HL-60 (cell line): ENCODE data around the gene ACVR2A.

Source experiments
- TF ChIP-seq, protein P1 (sequence below): IDR thresholded peaks from one replicate; pipeline ENCODE4 v1.5.1; 2011; ENCODE audit warnings: low read length, control low read depth, inconsistent platforms; ENCODE audit not compliant: insufficient read depth
- TF ChIP-seq, protein P2 (sequence below): IDR thresholded peaks from 2 replicates; pipeline ENCODE4 v1.6.1; 2012; ENCODE audit warnings: low read depth; ENCODE audit not compliant: insufficient replicate concordance

DNA sequence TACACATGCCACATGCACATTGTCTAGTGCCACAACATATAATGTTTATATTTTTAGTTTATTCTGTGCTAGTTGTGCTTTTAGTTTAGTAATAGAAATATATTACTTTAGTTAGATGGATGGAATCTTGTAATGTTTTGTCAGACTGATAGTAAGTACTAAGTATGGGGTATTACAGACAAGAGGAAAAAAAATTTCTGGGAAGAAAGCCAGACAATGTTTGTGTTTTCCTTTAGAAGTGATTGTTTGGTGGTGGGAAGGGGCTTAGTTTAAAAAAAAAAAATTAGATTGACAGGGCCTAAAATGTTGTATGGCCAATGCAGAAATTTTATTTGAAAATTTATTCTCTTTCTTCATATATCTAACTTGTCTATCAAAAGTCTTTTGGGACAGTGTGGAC is 37.8 kb downstream of the ACVR2A start:
- TF ChIP-seq, protein P1, sequence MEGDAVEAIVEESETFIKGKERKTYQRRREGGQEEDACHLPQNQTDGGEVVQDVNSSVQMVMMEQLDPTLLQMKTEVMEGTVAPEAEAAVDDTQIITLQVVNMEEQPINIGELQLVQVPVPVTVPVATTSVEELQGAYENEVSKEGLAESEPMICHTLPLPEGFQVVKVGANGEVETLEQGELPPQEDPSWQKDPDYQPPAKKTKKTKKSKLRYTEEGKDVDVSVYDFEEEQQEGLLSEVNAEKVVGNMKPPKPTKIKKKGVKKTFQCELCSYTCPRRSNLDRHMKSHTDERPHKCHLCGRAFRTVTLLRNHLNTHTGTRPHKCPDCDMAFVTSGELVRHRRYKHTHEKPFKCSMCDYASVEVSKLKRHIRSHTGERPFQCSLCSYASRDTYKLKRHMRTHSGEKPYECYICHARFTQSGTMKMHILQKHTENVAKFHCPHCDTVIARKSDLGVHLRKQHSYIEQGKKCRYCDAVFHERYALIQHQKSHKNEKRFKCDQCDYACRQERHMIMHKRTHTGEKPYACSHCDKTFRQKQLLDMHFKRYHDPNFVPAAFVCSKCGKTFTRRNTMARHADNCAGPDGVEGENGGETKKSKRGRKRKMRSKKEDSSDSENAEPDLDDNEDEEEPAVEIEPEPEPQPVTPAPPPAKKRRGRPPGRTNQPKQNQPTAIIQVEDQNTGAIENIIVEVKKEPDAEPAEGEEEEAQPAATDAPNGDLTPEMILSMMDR = no peak
- TF ChIP-seq, protein P2, sequence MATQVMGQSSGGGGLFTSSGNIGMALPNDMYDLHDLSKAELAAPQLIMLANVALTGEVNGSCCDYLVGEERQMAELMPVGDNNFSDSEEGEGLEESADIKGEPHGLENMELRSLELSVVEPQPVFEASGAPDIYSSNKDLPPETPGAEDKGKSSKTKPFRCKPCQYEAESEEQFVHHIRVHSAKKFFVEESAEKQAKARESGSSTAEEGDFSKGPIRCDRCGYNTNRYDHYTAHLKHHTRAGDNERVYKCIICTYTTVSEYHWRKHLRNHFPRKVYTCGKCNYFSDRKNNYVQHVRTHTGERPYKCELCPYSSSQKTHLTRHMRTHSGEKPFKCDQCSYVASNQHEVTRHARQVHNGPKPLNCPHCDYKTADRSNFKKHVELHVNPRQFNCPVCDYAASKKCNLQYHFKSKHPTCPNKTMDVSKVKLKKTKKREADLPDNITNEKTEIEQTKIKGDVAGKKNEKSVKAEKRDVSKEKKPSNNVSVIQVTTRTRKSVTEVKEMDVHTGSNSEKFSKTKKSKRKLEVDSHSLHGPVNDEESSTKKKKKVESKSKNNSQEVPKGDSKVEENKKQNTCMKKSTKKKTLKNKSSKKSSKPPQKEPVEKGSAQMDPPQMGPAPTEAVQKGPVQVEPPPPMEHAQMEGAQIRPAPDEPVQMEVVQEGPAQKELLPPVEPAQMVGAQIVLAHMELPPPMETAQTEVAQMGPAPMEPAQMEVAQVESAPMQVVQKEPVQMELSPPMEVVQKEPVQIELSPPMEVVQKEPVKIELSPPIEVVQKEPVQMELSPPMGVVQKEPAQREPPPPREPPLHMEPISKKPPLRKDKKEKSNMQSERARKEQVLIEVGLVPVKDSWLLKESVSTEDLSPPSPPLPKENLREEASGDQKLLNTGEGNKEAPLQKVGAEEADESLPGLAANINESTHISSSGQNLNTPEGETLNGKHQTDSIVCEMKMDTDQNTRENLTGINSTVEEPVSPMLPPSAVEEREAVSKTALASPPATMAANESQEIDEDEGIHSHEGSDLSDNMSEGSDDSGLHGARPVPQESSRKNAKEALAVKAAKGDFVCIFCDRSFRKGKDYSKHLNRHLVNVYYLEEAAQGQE = no peak
